Cardiac muscle cell (in vitro differentiated cells and primary cell): ENCODE data around the gene TMCC2. TPM values are rescaled to one million over a fixed set of nuclear protein-coding genes. Genes with fewer than 3 reads are reported as not detected.
A peak's percentile ranks its signal among the peaks of the same experiment; 100 is the strongest.

Experiments
- DNase-seq, 2 donors: peaks; one replicate each; pipeline versions ENCODE4 v3.0.0 to v3.0.0-alpha.2; 2010 to 2017; ENCODE audit warnings: low read depth in 1 of 2, low spot score in 1 of 2
- H3K27ac ChIP-seq: fragments of 200-600 bp; sonication (generic); 2 replicates; pipeline ENCODE4 v1.5.1; 2016
- H3K27me3 ChIP-seq: fragments of 200-600 bp; sonication (generic); 2 replicates; pipeline ENCODE4 v1.6.0; 2016; ENCODE audit warnings: control low read depth
- H3K36me3 ChIP-seq: fragments of 200-600 bp; sonication (generic); 2 replicates; pipeline ENCODE4 v1.5.1; 2016; ENCODE audit warnings: control low read depth
- H3K4me1 ChIP-seq: fragments of 200-600 bp; sonication (generic); 2 replicates; pipeline ENCODE4 v1.8.1; 2017; ENCODE audit warnings: low read depth, mild to moderate bottlenecking, mixed run types
- H3K4me3 ChIP-seq: fragments of 200-600 bp; sonication (generic); 2 replicates; pipeline ENCODE4 v1.5.1; 2016; ENCODE audit warnings: mild to moderate bottlenecking
- H3K9me3 ChIP-seq: fragments of 200-600 bp; sonication (generic); 2 replicates; pipeline ENCODE4 v1.5.1; 2017; ENCODE audit warnings: low read depth, mild to moderate bottlenecking, control low read depth
- CTCF ChIP-seq: IDR thresholded peaks from 2 replicates; pipeline ENCODE4 v1.5.1; 2012; ENCODE audit warnings: low read depth, mild to moderate bottlenecking, low read length
- polyA plus RNA-seq: library from polyadenylated mRNA; unstranded; fragments of >200 nt; fragmentation: Nextera tagmentation; extraction: Ambion mirVana; gene quantifications from 2 replicates; pipeline ENCODE4 v1.2.1, GENCODE V29; 2016
- total RNA-seq: library from RNA; depleted of rRNA; stranded (reverse); fragments of >200 nt; gene quantifications from 2 replicates; pipeline ENCODE4 v1.2.3, GENCODE V29; 2016

Gene TMCC2
- total and polyA plus RNA-seq, 2 experiments from 2014 or later: 6.3 to 10.9 TPM

- no peak for TF ChIP-seq CTCF
- no peaks in the 10 kb centered on the region for H3K36me3 ChIP-seq
- H3K27ac ChIP-seq: no peak overlapping the region
- no peak for DNase-seq
- H3K4me3 ChIP-seq: no peak overlapping the region
- H3K9me3 ChIP-seq: no peaks in the 10 kb centered on the region
- peaks cover 6% of the 10 kb centered on the region for H3K4me1 ChIP-seq
- no peaks in the 10 kb centered on the region for H3K27me3 ChIP-seq
These were observed 22.7 kb upstream of the TMCC2 start for GRCh38 chr1:205205055-205205454.

GRCh38 chr1:205208811-205209210 lies 18.9 kb upstream of the TMCC2 start:
- Histone ChIP-seq H3K4me1 (peaks cover 6% of the 10 kb centered on the region), H3K27me3 (no peaks in the 10 kb centered on the region), H3K27ac (no peak overlapping the region), H3K4me3 (no peak overlapping the region), H3K36me3 (no peaks in the 10 kb centered on the region), H3K9me3 (no peaks in the 10 kb centered on the region)
- DNase-seq: no peak
- TF ChIP-seq CTCF: no peak

GRCh38 chr1:205210756-205211168 lies 17.0 kb upstream of the TMCC2 start:
- peak overlapping the region; percentile 73 for H3K4me3 ChIP-seq
- no peaks in the 10 kb centered on the region for H3K9me3 ChIP-seq
- H3K4me1 ChIP-seq: no peaks in the 10 kb centered on the region
- DNase-seq: peak in 1 of 2 donors; percentile 33
- TF ChIP-seq CTCF: no peak
- peak overlapping the region; percentile 97 for H3K27ac ChIP-seq
- no peaks in the 10 kb centered on the region for H3K27me3 ChIP-seq
- no peaks in the 10 kb centered on the region for H3K36me3 ChIP-seq

- TF ChIP-seq CTCF: no peak
- Histone ChIP-seq H3K4me3 (peak within 1 kb of the TSS; percentile 73), H3K36me3 (no peaks in the 10 kb centered on the region), H3K4me1 (no peaks in the 10 kb centered on the region), H3K27me3 (no peaks in the 10 kb centered on the region), H3K9me3 (no peaks in the 10 kb centered on the region), H3K27ac (peak within 1 kb of the TSS; percentile 97)
- peak; percentile 96 to 98 for DNase-seq
These were observed 16.4 kb upstream of the TMCC2 start, which contains the start of gene DSTYK for GRCh38 chr1:205211169-205211838. Gene DSTYK (minus strand): TSS chr1:205211702. CDS start chr1:205211535, 167 bp downstream.

- Histone ChIP-seq H3K36me3 (no peaks in the 10 kb centered on the region), H3K4me1 (no peaks in the 10 kb centered on the region), H3K27me3 (no peaks in the 10 kb centered on the region), H3K9me3 (no peaks in the 10 kb centered on the region), H3K4me3 (peak overlapping the region; percentile 73), H3K27ac (peak overlapping the region; percentile 97)
- DNase-seq: no peak
- TF ChIP-seq CTCF: no peak
These were observed 15.8 kb upstream of the TMCC2 start for GRCh38 chr1:205211839-205212536.
